PC-3 (cell line): ENCODE data around the gene CYP2S1. TPM values are rescaled to one million over a fixed set of nuclear protein-coding genes. Genes with fewer than 3 reads are reported as not detected.

Experiments used
- ATAC-seq: fragments of 200-7000 bp; cut with Tn5 transposase; 2 replicates; pipeline ENCODE4 v1.9.1; 2020; ENCODE audit warnings: mild to moderate bottlenecking, moderate library complexity
- BruUV-seq: library from RNA; stranded (reverse); fragments of 400-500 nt; replicated peaks from 2 replicates; lab custom pipeline; 2021; lab: Mats Ljungman, UMichigan
- CTCF ChIA-PET: fragments of 300-600 bp; sonication (Branson Sonifier 250); formaldehyde crosslinking; loops from one replicate; lab custom pipeline; 2022; ENCODE audit warnings: antibody characterized with exemption; lab: Charles Lee
- POLR2A ChIA-PET: fragments of 300-600 bp; sonication (Branson Sonifier 250); formaldehyde crosslinking; loops from one replicate; lab custom pipeline; 2022; ENCODE audit warnings: antibody characterized with exemption; ENCODE audit not compliant: unreplicated experiment; lab: Charles Lee
- DNase-seq: peaks from one replicate; pipeline ENCODE4 v3.0.0-alpha.2; 2015
- H2AFZ ChIP-seq: fragments of 300-600 bp; sonication (generic); 2 replicates; pipeline ENCODE4 v1.6.0; 2016; ENCODE audit warnings: antibody characterized with exemption, low read length
- H3F3A ChIP-seq: fragments of 300-600 bp; sonication (generic); one replicate; pipeline ENCODE4 v1.6.0; 2017; ENCODE audit warnings: antibody characterized with exemption, low read length, control low read depth, mild to moderate bottlenecking; ENCODE audit not compliant: unreplicated experiment
- H3K27ac ChIP-seq: fragments of 300-600 bp; sonication (generic); 2 replicates; pipeline ENCODE4 v1.5.1; 2016; ENCODE audit warnings: mild to moderate bottlenecking, low read length
- H3K27me3 ChIP-seq: fragments of 300-600 bp; sonication (generic); 2 replicates; pipeline ENCODE4 v1.6.1; 2016; ENCODE audit warnings: low read length, mixed read lengths
- H3K36me3 ChIP-seq: fragments of 300-600 bp; sonication (generic); 2 replicates; pipeline ENCODE4 v1.6.1; 2016; ENCODE audit warnings: low read depth, mixed run types, low read length, mixed read lengths
- H3K4me1 ChIP-seq: fragments of 300-600 bp; sonication (generic); 2 replicates; pipeline ENCODE4 v1.5.1; 2016; ENCODE audit warnings: low read length; ENCODE audit not compliant: insufficient read depth
- H3K4me2 ChIP-seq: fragments of 300-600 bp; sonication (generic); 2 replicates; pipeline ENCODE4 v1.6.0; 2016; ENCODE audit warnings: low read length
- H3K4me3 ChIP-seq: fragments of 300-600 bp; sonication (generic); 2 replicates; pipeline ENCODE4 v1.5.1; 2016; ENCODE audit warnings: mild to moderate bottlenecking, low read length, mixed read lengths
- H3K79me2 ChIP-seq: fragments of 300-600 bp; sonication (generic); 2 replicates; pipeline ENCODE4 v1.6.1; 2017; ENCODE audit warnings: low read length, mixed read lengths
- H3K9ac ChIP-seq: fragments of 300-600 bp; sonication (generic); 2 replicates; pipeline ENCODE4 v1.6.0; 2016; ENCODE audit warnings: mild to moderate bottlenecking, low read length
- H3K9me2 ChIP-seq: fragments of 300-600 bp; sonication (generic); replicated peaks from 2 replicates; pipeline ENCODE4 v1.6.1; 2016; ENCODE audit warnings: mixed run types, low read length, mixed read lengths
- H3K9me3 ChIP-seq: fragments of 300-600 bp; sonication (generic); 2 replicates; pipeline ENCODE4 v1.6.1; 2016; ENCODE audit warnings: low read length, mixed read lengths
- H4K20me1 ChIP-seq: fragments of 300-600 bp; sonication (generic); 2 replicates; pipeline ENCODE4 v1.6.1; 2016; ENCODE audit warnings: low read length, mixed read lengths
- EZH2 ChIP-seq: fragments of 300-600 bp; sonication (generic); IDR thresholded peaks from one replicate; pipeline ENCODE4 v1.6.1; 2017; ENCODE audit warnings: antibody characterized with exemption, mild to moderate bottlenecking, low read length; ENCODE audit not compliant: unreplicated experiment
- EZH2phosphoT487 ChIP-seq: fragments of 300-600 bp; sonication (generic); IDR thresholded peaks from 2 replicates; pipeline ENCODE4 v1.6.1; 2018; ENCODE audit warnings: mild to moderate bottlenecking, antibody characterized with exemption, low read length, borderline replicate concordance
- intact Hi-C: fragments of 100-400 bp; cut with micrococcal nuclease; formaldehyde crosslinking; loops from 2 replicates; pipeline ENCODE4 v1.9.0; 2023
- total RNA-seq: library from RNA; depleted of rRNA; stranded (reverse); fragments of >200 nt; gene quantifications from 2 replicates; pipeline ENCODE4 v1.2.3, GENCODE V29; 2014
- TF ChIP-seq, protein P1 (sequence below): fragments of 300-600 bp; sonication (generic); conservative IDR thresholded peaks from 2 replicates; pipeline ENCODE4 v1.5.1; 2017; ENCODE audit warnings: antibody characterized with exemption, low read depth, mild to moderate bottlenecking, low read length

Gene CYP2S1
- total RNA-seq, 1 experiment from 2014 or later: 10.3 TPM

- H3K4me1 ChIP-seq: peaks cover 6% of the 10 kb centered on the region; the same call in 1 of the 2 replicates
- H4K20me1 ChIP-seq: no peaks in the 10 kb centered on the region
- TF ChIP-seq, protein P1, sequence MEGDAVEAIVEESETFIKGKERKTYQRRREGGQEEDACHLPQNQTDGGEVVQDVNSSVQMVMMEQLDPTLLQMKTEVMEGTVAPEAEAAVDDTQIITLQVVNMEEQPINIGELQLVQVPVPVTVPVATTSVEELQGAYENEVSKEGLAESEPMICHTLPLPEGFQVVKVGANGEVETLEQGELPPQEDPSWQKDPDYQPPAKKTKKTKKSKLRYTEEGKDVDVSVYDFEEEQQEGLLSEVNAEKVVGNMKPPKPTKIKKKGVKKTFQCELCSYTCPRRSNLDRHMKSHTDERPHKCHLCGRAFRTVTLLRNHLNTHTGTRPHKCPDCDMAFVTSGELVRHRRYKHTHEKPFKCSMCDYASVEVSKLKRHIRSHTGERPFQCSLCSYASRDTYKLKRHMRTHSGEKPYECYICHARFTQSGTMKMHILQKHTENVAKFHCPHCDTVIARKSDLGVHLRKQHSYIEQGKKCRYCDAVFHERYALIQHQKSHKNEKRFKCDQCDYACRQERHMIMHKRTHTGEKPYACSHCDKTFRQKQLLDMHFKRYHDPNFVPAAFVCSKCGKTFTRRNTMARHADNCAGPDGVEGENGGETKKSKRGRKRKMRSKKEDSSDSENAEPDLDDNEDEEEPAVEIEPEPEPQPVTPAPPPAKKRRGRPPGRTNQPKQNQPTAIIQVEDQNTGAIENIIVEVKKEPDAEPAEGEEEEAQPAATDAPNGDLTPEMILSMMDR: no peak
- TF ChIP-seq EZH2phosphoT487 (no peak), EZH2 (no peak)
- ATAC-seq (no peak), DNase-seq (peak; percentile 17)
- no peak overlapping the region for H2AFZ ChIP-seq
- POLR2A ChIA-PET: no interaction called here
- intact Hi-C loops: no loop called here
- BruUV-seq: no TSS peak
- H3K36me3 ChIP-seq: no peaks in the 10 kb centered on the region
- no peaks in the 10 kb centered on the region for H3K79me2 ChIP-seq
- no peak overlapping the region for H3K27ac ChIP-seq
- no peak overlapping the region for H3K9ac ChIP-seq
- no peak overlapping the region for H3K4me3 ChIP-seq
- H3F3A ChIP-seq: no peaks in the 10 kb centered on the region
- no peak overlapping the region for H3K4me2 ChIP-seq
- H3K27me3 ChIP-seq: no peaks in the 10 kb centered on the region
- no peaks in the 10 kb centered on the region for H3K9me3 ChIP-seq
- H3K9me2 ChIP-seq: no peaks in the 10 kb centered on the region
- CTCF ChIA-PET: no interaction called here
Measured at GRCh38 chr19:41189425-41190065, 3.5 kb upstream of the CYP2S1 start.

DNA sequence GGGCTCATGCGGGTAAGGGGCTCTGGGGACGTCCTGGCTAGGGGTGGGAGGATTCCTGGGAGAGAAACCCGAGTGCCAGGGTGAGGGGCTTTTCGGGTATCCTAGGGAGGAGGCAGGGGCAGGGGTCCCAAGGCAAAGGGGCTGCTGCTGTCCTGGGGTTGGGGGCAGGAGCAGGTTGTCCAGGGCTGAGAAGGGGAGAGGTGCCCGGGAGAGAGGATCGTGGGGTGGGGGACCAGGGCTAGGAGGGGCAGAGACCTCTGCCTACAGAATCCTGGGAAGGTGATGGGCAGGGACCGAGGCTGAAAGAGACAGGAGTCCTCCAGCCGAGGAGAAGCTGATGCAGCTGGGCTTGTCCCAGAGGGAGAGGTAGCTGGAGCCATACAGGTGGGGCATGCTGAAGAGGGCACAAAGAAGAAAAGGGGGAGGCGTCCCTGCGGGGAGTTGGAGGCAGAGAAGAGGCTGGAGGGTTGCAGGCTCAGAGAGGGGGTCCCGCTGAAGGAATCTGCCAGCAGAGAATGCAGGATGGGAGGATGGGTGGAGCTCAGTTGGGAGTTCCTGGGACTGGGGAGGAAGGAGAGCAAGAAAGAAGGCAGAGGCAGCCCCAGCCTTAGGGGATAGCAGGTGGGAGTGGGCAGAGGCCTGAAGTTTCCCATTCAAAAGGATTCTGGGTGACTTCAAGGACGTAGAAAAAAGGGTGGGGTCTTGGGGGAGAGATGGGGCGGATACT lies 574 bp downstream of the CYP2S1 start:
- H3F3A ChIP-seq: no peaks in the 10 kb centered on the region
- peak overlapping the region; percentile 75 for H3K4me3 ChIP-seq
- H3K9me3 ChIP-seq: no peaks in the 10 kb centered on the region
- DNase-seq: peak; percentile 10
- H4K20me1 ChIP-seq: no peaks in the 10 kb centered on the region
- no peaks in the 10 kb centered on the region for H3K27me3 ChIP-seq
- POLR2A ChIA-PET: no interaction called here
- CTCF ChIA-PET: interaction anchor here (1.2 kb wide), 1 partner anchor 10 kb away, joined by 3 read pairs; no protein-coding TSS in a partner anchor
- ATAC-seq: peak; percentile 49
- H3K9ac ChIP-seq: 0 out of 2 replicates have a peak overlapping the region, but pooled peaks have one; percentile 48
- no peaks in the 10 kb centered on the region for H3K79me2 ChIP-seq
- no peak for TF ChIP-seq EZH2
- TF ChIP-seq, protein P1: no peak
- no peak overlapping the region for H3K27ac ChIP-seq
- intact Hi-C loops: no loop called here
- no TSS peak for BruUV-seq
- H3K9me2 ChIP-seq: no peaks in the 10 kb centered on the region
- H2AFZ ChIP-seq: peak overlapping the region; percentile 88
- no peaks in the 10 kb centered on the region for H3K36me3 ChIP-seq
- H3K4me2 ChIP-seq: peak overlapping the region; percentile 84
- peaks cover 6% of the 10 kb centered on the region; the same call in 1 of the 2 replicates for H3K4me1 ChIP-seq
